SK-N-MC (cell line): ENCODE data around the gene RNF166.

Source experiments
- EZH2 ChIP-seq: fragments of 200-600 bp; sonication (generic); IDR thresholded peaks from one replicate; pipeline ENCODE4 v1.6.1; 2017; ENCODE audit warnings: antibody characterized with exemption
- POLR2AphosphoS5 ChIP-seq: IDR thresholded peaks from 2 replicates; pipeline ENCODE4 v1.6.1; 2012; ENCODE audit warnings: mild to moderate bottlenecking, low read depth, low read length, borderline replicate concordance

DNA sequence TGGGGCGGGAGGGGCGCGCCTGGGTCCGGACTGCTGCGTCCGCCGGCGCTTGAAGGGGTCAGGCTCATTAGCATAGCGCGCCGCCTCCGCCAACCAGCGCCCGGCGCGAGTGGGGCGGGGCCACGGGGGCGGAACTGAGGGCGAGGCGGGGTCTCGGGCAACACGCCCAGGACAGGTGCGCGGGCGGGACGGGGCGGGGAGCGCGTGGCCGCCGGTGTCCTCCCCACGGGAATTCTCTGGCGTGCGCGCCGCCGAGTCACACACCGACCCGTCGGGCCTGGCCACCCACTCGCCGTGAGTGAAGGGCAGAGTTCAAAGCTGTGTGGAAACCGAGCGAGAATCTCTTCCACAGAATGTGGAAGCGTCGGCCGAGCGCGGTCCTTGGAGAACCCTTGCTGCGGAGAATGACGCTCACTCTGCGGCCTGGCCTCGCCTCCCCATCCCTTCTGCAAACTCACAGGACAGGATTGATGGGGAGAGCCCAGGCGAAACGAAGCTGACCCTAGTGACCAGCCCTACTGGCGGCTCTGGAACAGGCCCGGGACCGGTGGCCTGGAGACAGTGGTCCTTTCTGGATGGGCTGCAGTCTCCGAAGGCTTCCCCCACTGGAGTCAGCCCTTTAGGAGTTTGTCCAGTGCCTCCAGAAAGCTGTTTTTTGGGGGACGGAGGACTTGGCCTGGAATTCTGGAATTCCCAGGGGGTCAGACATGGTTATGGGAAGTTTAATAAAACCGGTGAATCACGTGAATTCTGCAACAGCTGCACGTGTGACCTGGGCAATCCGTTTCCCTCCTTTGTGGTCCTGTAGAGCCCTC is 19.6 kb downstream of the RNF166 start, which contains the start of gene SNAI3:
- TF ChIP-seq POLR2AphosphoS5, result no peak
- TF ChIP-seq EZH2, result no peak
